Measurements from ENCODE around the gene CNRIP1. TPM values are rescaled to one million over a fixed set of nuclear protein-coding genes. Genes with fewer than 3 reads are reported as not detected.

CNRIP1 gene
- total RNA-seq, 1 donor from 2014 or later, result 8.0 TPM

DNA sequence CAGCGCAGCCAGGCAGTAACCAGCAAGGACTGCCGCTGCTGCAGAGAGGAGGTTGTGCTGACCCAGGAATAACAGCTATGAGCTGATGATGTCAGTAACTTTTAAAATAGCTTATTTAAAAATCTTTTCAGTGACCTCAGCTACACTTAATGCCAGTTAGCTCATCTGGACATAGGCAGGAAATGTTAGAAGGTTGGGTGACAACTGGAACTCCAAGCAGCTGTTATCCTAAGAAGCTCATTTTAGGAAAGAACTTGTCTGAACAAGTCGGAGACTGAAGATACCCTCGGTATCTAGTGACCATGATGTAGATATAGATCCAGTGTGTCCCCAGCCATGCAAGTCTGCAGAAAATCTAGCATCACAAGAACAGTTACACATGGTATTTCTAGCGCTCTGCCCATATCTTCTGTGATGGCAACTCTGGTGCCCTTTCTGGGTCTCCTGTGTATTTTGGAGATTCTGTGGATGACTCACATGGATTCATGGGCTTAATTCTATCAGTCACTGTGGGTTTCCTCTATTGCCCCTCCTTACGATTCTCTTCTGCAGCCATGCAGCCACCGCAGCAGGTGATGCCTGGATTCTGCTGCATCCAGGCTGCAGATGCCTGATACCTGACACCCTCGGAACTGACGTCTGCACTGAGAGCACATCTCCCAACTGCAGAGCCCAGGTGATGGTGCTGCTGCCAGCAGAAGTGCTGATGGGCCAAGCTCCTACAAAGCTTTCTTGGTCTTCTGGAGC lies 25.6 kb upstream of the CNRIP1 start:
- no peak overlapping the region for H3K4me3 ChIP-seq
- no peaks in the 10 kb centered on the region for H3K36me3 ChIP-seq
- TF ChIP-seq CTCF (IDR thresholded peaks at IDR 0.05; ENCODE audit: borderline replicate concordance), result no peak
- H3K27me3 ChIP-seq (ENCODE audit: low read depth), result peaks cover 32% of the 10 kb centered on the region
- H3K4me1 ChIP-seq, result no peaks in the 10 kb centered on the region
- intact Hi-C loops (cut with micrococcal nuclease), result no loop called here
- no peaks in the 10 kb centered on the region for H3K9me3 ChIP-seq (replicated peaks)
- DNase-seq, result no peak
- no peak overlapping the region for H3K27ac ChIP-seq (replicated peaks)

- H3K4me3 ChIP-seq, result no peak overlapping the region
- no peak for DNase-seq
- peaks cover 37% of the 10 kb centered on the region for H3K27me3 ChIP-seq (ENCODE audit: low read depth)
- H3K4me1 ChIP-seq, result no peaks in the 10 kb centered on the region
- no peak for TF ChIP-seq CTCF (IDR thresholded peaks at IDR 0.05; ENCODE audit: borderline replicate concordance)
- no peaks in the 10 kb centered on the region for H3K36me3 ChIP-seq
- no peak overlapping the region for H3K27ac ChIP-seq (replicated peaks)
- intact Hi-C loops (cut with micrococcal nuclease), result no loop called here
- no peaks in the 10 kb centered on the region for H3K9me3 ChIP-seq (replicated peaks)
These were observed 24.3 kb upstream of the CNRIP1 start for GRCh38 chr2:68344031-68344430.

GRCh38 chr2:68342470-68342869 lies 22.7 kb upstream of the CNRIP1 start:
- no peak for DNase-seq
- H3K27ac ChIP-seq (replicated peaks), result no peak overlapping the region
- peaks cover 37% of the 10 kb centered on the region for H3K27me3 ChIP-seq (ENCODE audit: low read depth)
- no peaks in the 10 kb centered on the region for H3K9me3 ChIP-seq (replicated peaks)
- no peaks in the 10 kb centered on the region for H3K36me3 ChIP-seq
- intact Hi-C loops (cut with micrococcal nuclease), result no loop called here
- H3K4me3 ChIP-seq, result no peak overlapping the region
- no peaks in the 10 kb centered on the region for H3K4me1 ChIP-seq
- no peak for TF ChIP-seq CTCF (IDR thresholded peaks at IDR 0.05; ENCODE audit: borderline replicate concordance)

- DNase-seq, result no peak
- peaks cover 37% of the 10 kb centered on the region for H3K27me3 ChIP-seq (ENCODE audit: low read depth)
- no peaks in the 10 kb centered on the region for H3K4me1 ChIP-seq
- no peak for TF ChIP-seq CTCF (IDR thresholded peaks at IDR 0.05; ENCODE audit: borderline replicate concordance)
- intact Hi-C loops (cut with micrococcal nuclease), result no loop called here
- no peak overlapping the region for H3K4me3 ChIP-seq
- H3K27ac ChIP-seq (replicated peaks), result no peak overlapping the region
- H3K36me3 ChIP-seq, result no peaks in the 10 kb centered on the region
- H3K9me3 ChIP-seq (replicated peaks), result no peaks in the 10 kb centered on the region
These were observed 21.8 kb upstream of the CNRIP1 start for GRCh38 chr2:68341583-68341982.

- H3K4me3 ChIP-seq, result no peak overlapping the region
- H3K27ac ChIP-seq (replicated peaks), result no peak overlapping the region
- no peaks in the 10 kb centered on the region for H3K36me3 ChIP-seq
- intact Hi-C loops (cut with micrococcal nuclease), result no loop called here
- TF ChIP-seq CTCF (IDR thresholded peaks at IDR 0.05; ENCODE audit: borderline replicate concordance), result no peak
- H3K9me3 ChIP-seq (replicated peaks), result no peaks in the 10 kb centered on the region
- peaks cover 33% of the 10 kb centered on the region for H3K27me3 ChIP-seq (ENCODE audit: low read depth)
- no peaks in the 10 kb centered on the region for H3K4me1 ChIP-seq
- DNase-seq, result no peak
These were observed 21.2 kb upstream of the CNRIP1 start for GRCh38 chr2:68341062-68341329.

Measured in left ventricle myocardium inferior (tissue), 1 donor.